ENCODE measurements around the gene METRNL.
"Not testable (repeated sequence)": the region's sequence is repeated elsewhere in the genome, so short reads cannot be mapped to it uniquely, and the experiment has no call there.

Gene METRNL

DNA sequence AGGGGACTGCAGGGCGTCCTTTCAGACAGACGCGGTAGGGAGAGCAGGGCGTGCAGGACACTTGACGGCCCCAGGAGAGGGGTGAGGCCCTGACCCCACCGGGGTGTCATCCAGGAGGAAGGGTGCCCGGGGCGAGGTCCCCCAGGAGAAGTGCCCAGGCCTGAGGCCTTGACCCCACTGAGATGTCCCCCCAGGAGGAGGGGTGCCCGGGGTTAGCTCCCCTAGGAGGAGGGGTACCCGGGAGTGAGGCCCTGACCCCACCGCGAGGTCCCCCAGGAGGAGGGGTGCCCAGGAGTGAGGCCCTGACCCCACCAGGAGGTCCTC lies 27.2 kb upstream of the METRNL start:
- DNase-seq (ENCODE audit: low read depth in 2 of 2): no peak

- no peak for DNase-seq (ENCODE audit: low read depth in 2 of 2)
Measured at GRCh38 chr17:83053021-83053681, 26.3 kb upstream of the METRNL start.

DNA sequence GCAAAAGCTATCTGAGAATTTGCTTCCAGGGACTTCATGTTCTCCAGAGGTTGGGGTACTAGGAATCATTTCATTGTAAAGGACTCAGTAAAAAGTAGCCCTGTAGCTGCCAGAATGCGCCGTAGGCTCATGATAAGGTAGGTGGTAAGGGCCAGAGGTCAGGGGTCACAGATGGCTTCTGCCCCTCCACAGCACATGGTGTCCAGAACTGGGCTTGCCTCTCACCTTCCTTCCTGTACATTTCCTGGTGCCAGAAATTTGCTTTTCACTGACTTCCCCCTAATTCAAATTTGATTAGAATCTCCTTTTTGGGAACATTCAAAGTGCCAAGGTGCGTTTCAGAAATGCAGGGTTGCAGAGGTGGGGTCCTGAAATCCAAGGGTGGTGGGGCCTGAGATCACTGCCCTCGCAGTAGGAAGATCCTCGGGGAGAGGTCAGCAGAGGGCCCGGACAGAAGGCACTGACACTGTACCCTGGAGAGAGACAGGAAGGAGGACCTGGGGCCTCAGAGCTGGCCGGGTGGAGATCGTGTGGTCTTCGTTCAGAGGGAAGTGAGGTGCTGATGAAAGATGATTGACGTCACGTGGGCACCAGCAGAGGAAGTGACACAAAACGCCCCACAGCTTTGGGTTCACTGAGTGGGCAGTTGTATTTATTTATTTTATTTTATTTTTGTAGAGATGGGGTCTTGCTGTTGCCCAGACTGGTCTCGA lies 25.5 kb upstream of the METRNL start:
- no peak for DNase-seq (ENCODE audit: low read depth in 2 of 2)

GRCh38 chr17:83054518-83055125 lies 24.8 kb upstream of the METRNL start:
- no peak for DNase-seq (ENCODE audit: low read depth in 2 of 2)

DNA sequence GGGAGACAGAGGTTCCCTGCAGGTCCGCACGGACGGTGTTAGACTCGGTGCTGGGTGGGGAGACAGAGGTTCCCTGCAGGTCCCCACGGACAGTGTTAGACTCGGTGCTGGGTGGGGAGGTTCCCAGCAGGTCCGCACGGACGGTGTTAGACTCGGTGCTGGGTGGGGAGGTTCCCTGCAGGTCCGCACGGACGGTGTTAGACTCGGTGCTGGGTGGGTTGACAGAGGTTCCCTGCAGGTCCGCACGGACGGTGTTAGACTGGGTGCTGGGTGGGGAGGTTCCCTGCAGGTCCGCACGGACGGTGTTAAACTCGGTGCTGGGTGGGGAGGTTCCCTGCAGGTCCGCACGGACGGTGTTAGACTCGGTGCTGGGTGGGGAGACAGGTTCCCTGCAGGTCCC lies 24.2 kb upstream of the METRNL start:
- DNase-seq (ENCODE audit: low read depth in 2 of 2): not testable (repeated sequence)

GRCh38 chr17:83055911-83056582 lies 23.4 kb upstream of the METRNL start:
- no peak for DNase-seq (ENCODE audit: low read depth in 2 of 2)

GRCh38 chr17:83056583-83057396 lies 22.6 kb upstream of the METRNL start:
- no peak for DNase-seq (ENCODE audit: low read depth in 2 of 2)

GRCh38 chr17:83057397-83057761 lies 22.0 kb upstream of the METRNL start:
- DNase-seq (ENCODE audit: low read depth in 2 of 2): no peak

- no peak for DNase-seq (ENCODE audit: low read depth in 2 of 2)
Measured at GRCh38 chr17:83057793-83058265, 21.6 kb upstream of the METRNL start.

DNA sequence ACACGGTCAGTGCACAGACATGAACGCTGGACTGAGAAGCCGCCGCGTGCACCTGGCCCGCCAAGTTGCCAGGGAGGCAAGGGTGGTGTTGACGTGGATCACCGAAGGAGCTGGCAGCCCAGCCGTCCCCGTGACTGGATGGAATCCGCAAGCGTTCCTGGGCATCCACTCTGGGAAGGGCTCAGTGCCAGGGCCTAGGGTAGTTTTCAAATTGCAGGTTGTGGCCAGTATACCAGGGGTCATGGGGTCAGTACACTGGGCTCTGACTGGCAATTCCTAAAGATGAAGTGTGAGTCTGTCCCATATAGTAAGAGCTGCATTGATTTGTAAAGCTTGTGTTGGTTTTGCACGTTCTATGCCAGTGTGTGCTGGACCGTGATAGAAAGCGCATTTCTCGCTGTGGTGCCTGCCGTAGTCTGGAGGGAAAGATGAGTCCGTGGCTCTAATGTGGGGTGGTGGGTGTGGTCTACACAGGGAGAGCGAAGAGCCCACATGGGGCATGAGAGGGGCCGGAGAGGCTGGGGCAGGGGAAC lies 21.1 kb upstream of the METRNL start:
- DNase-seq (ENCODE audit: low read depth in 2 of 2): no peak

DNA sequence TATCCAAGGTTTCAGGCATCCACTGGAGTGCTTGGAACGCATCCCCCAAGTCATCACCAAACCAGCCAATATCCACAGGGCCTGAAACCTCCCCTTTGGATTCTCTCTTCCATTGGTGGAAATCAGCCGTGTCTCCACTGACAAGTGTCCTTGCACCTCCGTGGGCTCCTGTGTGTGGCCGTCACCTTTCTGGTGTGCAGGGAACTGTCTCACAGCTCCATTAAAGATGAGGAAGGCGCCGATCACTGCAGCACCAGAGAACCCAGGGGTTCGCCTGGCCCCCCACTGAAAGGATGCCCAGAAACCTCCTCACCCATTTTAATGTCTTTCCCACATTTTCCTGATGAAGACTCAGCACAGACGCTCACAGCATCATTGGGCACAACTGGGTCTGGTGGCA lies 17.8 kb upstream of the METRNL start:
- no peak for DNase-seq (ENCODE audit: low read depth in 2 of 2)

DNA sequence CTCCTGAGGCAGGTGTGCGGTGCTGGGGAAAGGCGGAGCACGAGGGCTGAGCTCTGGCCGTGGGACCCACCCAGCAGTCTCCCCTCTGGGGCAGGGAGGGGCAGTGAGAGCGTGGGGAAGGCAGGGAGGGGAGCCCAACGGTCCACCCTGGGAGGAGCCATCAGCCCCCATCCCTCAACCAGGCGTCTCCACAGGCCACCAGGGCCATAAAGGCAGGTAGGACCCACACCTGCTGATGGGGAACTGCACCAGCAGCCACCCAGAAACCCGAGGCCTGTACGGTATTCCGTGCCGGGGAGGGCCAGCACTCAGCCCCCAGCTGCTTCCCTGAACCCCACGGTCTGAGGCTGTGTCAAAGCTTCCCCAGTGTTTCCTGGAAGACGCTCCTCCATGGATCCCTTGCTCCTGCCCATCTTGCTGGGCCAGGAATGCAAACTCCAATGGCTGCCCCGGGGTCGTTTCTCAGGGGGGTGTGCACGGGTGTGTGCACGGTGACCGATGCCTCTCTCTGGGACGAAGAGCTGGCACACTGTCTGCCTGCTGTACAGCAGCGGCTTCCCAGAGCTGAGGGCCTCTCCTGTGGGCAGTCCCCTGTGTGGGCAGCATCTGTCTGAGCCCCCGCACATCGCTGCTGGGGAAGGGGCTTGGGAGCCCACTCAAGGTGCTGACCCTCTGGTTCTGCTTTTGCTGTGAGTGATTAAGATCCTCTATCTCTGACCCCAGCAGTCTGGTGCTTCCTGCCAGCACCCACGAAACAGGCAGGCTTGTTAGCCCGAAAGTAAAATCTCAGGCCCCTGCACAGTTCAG lies 17.2 kb upstream of the METRNL start:
- DNase-seq (ENCODE audit: low read depth in 2 of 2): no peak

DNA sequence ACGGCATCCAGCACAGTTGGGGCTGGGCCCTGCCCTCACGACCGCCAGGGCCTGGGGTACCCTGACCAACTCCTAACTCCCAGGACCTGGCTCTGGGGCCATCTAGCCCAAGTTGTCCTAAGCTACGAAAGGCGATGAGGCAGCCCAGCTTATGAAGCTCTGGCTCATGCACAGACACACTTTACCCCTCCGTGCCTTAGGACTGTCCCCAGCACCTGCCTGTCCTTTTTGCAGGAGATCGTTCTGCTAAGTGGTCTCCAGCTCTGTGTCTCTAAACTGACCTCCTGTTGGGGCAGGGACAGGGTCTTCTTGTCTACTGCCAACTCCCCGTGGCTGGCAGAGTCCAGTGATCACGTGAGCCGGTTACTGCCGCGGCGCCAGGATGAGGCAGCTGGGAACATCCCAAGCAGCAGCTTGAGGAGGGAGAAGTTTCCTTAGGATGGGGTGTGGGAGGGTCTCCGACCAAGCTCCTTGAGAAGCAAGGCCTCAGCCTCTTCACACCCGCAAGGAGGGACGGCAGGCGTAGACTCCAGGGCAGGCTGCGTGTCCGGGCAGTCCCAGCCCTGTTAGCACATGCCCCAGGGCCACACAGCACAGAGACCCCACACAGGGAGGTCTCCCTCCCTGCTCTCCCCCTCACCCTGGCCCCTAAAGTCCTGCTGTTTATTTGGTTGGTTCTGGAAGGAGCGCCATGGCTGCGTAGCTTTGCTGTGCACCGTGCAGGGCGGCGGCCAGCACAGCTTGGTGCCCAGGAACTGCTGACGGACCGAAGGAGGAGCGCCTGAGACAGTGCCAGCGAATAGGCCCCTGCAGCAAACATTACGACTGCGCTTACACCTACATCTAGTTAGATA lies 16.4 kb upstream of the METRNL start:
- no peak for DNase-seq (ENCODE audit: low read depth in 2 of 2)

GRCh38 chr17:83064021-83064731 lies 15.2 kb upstream of the METRNL start:
- no peak for DNase-seq (ENCODE audit: low read depth in 2 of 2)

- DNase-seq (ENCODE audit: low read depth in 2 of 2): no peak
Measured at GRCh38 chr17:83064732-83065659, 14.4 kb upstream of the METRNL start.

DNA sequence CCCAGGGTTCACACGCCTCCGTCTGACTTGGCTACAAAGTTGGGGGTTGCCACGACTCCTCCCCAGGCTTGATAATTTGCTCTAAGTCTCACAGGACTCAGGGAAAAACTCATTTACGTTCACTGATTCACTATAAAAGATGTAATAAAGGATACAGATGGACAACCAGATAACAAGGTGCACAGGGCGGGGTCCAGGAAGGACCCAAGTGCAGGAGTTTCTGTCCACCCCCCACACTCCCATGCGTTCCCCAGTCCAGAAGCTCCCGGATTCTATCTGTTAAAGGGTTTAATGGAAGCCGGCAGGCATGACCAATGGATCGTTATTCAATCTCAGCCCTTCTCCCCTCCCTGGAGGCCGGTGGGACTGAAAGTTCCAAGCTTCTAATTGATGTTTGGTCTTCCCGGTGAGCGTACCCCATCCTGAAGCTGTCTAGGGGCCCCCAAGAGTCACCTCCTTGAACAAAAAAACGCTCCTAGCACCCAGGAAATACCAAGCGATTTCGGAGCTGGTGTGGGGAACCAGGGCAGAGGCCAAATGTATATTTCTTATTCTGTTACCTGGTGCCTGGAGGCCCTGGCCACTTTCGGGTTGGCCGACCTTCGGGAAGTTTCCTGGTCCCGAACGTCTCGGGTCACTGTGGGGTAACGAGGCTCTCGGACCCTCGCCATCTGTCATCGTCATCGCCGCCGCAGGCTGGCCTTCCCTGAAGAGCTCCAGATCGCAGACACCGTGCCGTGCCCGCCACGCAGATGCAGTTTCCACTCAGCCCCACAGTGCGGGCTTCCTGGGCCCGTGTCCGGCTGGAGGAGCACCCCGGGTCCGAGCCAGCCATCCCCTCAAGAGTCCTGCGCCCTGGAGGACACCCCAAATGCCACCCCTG lies 13.5 kb upstream of the METRNL start:
- no peak for DNase-seq (ENCODE audit: low read depth in 2 of 2)

DNA sequence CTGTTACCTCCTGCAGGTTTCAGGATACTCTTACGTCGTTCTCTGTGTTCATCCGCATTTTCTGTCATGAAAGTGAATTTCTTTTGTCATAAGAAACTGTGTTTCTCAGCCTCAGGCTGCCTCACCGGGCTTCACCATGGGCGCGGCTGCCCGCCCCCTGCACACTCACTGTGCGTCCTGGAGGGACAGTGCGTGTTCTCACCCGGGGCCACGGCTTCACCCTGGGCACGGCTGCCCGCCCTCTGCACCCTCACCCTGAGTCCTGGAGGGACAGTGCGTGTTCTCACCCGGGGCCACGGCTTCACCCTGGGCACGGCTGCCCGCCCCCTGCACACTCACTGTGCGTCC lies 12.9 kb upstream of the METRNL start:
- not testable (repeated sequence) for DNase-seq (ENCODE audit: low read depth in 2 of 2)

Data from stimulated activated CD4-positive, alpha-beta T cell treated with anti-CD3 and anti-CD28 coated beads, Interleukin-12 subunit alpha, Interleukin-12 subunit beta, amount 100 ng/mL, for 24 hours (primary cell).